ENCODE results near the gene CEP126. TPM values are rescaled to one million over a fixed set of nuclear protein-coding genes. Genes with fewer than 3 reads are reported as not detected.

CEP126 gene
- total and polyA plus RNA-seq, 2 of the 13 experiments (the other 11 are each of a cell fraction or from before 2014, with no cell fraction given): 1.4 to 1.7 TPM

- no peak for TF ChIP-seq ZNF883 (CRISPR knock-in tag; IDR thresholded peaks at IDR 0.05; ENCODE audit: not compliant biosample characterization)
- TF ChIP-seq ZBTB42 (CRISPR knock-in tag; IDR thresholded peaks at IDR 0.05): no peak
- TF ChIP-seq ATM (IDR thresholded peaks at IDR 0.05; ENCODE audit: borderline replicate concordance): no peak
- TF ChIP-seq NCOA5 (CRISPR knock-in tag; IDR thresholded peaks at IDR 0.05): no peak
- no peak for TF ChIP-seq ZMYM4 (CRISPR knock-in tag; IDR thresholded peaks at IDR 0.05)
- no peak for TF ChIP-seq ZNF362 (CRISPR knock-in tag; IDR thresholded peaks at IDR 0.05; ENCODE audit: borderline replicate concordance)
- no peak for TF ChIP-seq ZNF562 (CRISPR knock-in tag; IDR thresholded peaks at IDR 0.05; ENCODE audit: borderline replicate concordance)
- TF ChIP-seq ZNF768 (CRISPR knock-in tag; IDR thresholded peaks at IDR 0.05): no peak
- TF ChIP-seq ZBTB8A (CRISPR knock-in tag; IDR thresholded peaks at IDR 0.05; ENCODE audit: borderline replicate concordance, low read depth): no peak
- no peak for TF ChIP-seq PREB (CRISPR knock-in tag; IDR thresholded peaks at IDR 0.05)
- TF ChIP-seq THAP11 (CRISPR knock-in tag; IDR thresholded peaks at IDR 0.05): no peak
- no peak for TF ChIP-seq RBM22 (optimal IDR thresholded peaks at IDR 0.05; ENCODE audit: low read length)
- no peak for TF ChIP-seq ZNF75D (CRISPR knock-in tag; IDR thresholded peaks at IDR 0.05; ENCODE audit: borderline replicate concordance)
- no peak for TF ChIP-seq E2F5 (CRISPR knock-in tag; conservative IDR thresholded peaks at IDR 0.05)
- no peak for TF ChIP-seq ZNF451 (CRISPR knock-in tag; IDR thresholded peaks at IDR 0.05)
- no peak for TF ChIP-seq TEAD3 (CRISPR knock-in tag; optimal IDR thresholded peaks at IDR 0.05; ENCODE audit: borderline replicate concordance)
- no peak for TF ChIP-seq MEF2D (CRISPR knock-in tag; IDR thresholded peaks at IDR 0.05)
- TF ChIP-seq TEF (CRISPR knock-in tag; IDR thresholded peaks at IDR 0.05): no peak
- no peak for TF ChIP-seq CHD4 (IDR thresholded peaks at IDR 0.05; ENCODE audit: borderline replicate concordance, low read length)
- no peak for TF ChIP-seq IKZF4 (CRISPR knock-in tag; IDR thresholded peaks at IDR 0.05; ENCODE audit: borderline replicate concordance, low read depth, not compliant biosample characterization)
- TF ChIP-seq MTF2 (CRISPR knock-in tag; IDR thresholded peaks at IDR 0.05; ENCODE audit: borderline replicate concordance): no peak
- no peak for TF ChIP-seq SMARCE1 (IDR thresholded peaks at IDR 0.05; ENCODE audit: borderline replicate concordance)
- no peak for TF ChIP-seq HES4 (CRISPR knock-in tag; IDR thresholded peaks at IDR 0.05; ENCODE audit: borderline replicate concordance)
- no peak for TF ChIP-seq ZNF577 (CRISPR knock-in tag; IDR thresholded peaks at IDR 0.05; ENCODE audit: borderline replicate concordance, low read depth)
- TF ChIP-seq RAD51 (IDR thresholded peaks at IDR 0.05; ENCODE audit: borderline replicate concordance): no peak
- TF ChIP-seq FOXP4 (CRISPR knock-in tag; IDR thresholded peaks at IDR 0.05): 0 out of 2 replicates have a peak, but pooled peaks have one; percentile 13
Observed at GRCh38 chr11:101974255-101974654, 59.4 kb downstream of the CEP126 start (continued).

All from HepG2 (cell line).